HG02981 (cell line): ENCODE results near the gene LRRC8E.

Experiments
- ATAC-seq: cut with Tn5 transposase; IDR thresholded peaks from one replicate; pipeline ENCODE4 v1.9.1; 2021; ENCODE audit warnings: mild to moderate bottlenecking, moderate library complexity; ENCODE audit not compliant: unreplicated experiment

LRRC8E gene

DNA sequence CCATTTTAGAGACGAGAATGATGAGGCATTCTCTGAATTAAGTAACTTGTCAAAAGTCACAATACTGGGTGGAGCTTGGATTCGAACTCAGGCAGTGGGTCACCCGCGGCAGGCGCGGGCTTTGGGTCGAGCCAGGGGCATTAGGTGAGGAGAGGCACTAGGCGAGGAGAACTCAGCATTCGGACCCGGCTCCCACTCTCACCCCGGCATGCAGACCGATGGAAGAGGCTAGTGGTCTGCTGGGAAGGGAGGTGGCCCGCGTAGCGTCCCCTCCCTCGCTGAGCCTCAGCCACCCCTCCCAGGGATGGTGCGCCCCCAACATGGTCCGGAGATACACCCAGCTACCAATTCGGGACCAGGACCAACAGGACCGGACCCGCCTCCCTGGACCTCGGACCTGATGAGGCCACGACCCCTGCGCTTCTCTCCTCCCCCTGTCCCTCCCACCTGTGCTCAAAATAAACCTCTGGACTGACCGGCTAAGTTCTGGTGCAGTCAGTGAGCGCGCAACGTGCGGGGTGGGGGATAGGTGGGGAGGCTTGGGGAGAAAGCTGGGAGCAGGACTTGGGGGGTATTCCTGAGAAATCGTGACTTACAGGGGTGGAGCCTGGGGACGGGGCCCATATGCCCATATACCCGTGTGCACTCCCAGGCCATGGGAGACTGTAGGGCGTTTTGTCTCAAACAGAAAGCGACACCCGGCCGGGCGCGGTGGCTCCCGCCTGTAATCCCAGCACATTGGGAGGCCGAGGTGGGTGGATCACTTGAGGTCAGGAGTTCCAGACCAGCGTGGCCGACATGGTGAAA, 30.5 kb downstream of the LRRC8E start:
- ATAC-seq, result no peak

DNA sequence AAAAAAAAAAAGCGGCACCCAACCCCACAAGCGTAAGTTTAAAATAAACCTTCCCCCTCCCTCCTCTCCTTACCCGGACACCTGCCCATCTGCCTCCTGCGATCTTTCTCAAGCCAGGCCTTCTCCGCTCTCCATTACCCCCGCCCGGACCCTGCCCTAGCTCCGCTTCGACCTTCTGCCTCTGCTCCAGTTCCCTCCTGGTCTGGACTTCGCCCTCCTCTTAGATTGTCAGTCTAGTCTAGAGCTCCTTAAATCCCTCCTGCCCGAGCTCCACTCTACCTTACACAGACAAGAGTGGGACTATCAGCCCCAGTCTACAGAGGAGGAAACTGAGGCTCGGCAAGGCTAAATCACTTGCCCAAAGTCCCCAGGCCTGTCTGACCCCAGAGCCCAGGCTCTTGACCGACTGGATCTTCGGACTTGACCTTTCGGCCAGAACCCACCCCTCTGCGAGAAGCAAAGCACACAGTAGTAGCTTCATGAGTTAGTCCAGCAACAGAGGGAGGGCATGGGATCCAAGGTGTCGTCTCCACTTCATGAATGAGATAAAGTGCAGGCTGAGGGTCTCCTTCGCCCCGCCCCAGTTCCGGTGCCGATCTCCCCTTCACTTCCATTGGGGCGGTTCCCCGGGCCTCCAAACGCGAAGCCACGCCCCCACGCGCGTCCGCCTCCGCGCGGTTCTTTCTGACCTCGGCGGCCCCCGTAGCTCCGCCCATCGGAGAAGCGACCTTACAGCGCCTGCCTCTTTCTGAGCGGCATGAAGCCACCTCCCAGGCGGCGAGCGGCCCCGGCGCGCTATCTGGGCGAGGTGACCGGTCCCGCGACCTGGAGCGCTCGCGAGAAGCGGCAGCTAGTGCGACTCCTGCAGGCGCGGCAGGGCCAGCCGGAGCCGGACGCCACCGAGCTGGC, 31.6 kb downstream of the LRRC8E start, which contains the start of gene SNAPC2:
SNAPC2 (plus strand) TSS at position 729 of the 909 bp plus-strand sequence; CDS start at position 758, 29 bp downstream.
- ATAC-seq, result peak; percentile 50

DNA sequence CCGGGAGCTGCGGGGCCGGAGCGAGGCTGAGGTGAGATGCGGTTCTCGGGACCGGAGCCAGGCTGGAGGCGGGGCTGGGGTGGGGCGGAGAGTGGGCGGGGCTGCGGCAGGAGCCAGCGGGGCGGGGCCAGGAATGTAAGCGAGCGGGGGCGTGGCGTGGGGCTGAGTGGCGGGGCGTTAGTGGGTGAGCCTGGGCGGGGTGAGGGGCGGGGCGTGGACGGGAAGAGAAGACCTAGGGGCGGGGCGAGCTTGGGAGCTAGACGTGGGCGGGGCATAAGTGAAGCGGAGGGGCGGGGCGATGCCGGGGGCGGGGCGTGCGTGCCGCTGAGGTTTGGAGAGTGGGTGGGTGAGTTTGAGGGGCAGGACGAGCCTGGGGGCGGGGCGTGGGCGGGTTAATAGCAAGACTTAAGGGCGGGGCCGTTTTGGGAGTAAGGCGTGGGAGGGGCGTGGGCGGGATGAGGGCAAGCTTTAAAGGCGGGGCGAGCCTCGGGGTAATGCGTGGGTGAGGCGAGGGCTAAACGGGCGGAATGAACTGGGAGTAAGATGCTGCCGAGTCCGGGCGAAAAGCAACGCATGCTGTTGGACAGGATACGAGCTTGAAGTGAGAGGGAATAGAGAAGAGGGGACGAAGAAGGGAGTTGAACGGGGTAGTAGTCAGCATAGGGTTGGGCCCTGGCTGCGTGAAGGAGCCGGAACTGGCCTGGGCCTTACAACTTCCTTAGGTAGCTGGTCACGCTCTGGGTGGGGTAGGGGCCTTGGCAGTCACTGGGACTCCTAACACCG, 32.4 kb downstream of the LRRC8E start:
- ATAC-seq, result peak; percentile 37

DNA sequence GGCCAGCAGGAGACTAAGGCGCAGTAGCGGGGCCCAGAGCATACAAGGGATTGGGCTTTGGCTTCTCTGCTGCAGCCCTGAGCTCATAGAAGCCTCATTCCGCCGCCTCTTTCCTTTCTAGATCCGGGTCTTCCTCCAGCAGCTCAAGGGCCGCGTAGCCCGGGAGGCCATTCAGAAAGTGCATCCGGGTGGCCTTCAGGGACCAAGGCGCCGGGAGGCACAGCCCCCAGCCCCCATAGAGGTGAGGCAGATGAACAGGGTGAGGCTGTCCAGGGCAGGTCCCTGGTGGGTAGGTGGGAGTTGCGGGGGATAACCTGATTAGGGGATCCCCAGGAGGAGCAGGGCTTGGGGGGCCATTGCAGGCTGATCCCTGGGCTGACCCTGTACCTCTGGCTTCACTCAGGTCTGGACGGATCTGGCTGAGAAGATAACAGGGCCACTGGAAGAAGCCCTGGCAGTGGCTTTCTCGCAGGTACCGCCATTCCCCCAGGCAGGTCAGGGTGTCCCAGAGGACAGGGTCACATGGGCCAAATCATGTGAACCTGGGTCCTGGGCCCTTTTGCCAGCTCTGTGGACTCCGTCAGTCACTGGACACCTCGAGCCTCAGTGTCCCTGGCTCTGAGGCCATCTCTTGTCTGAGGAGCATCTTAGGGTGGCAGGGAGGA, 33.1 kb downstream of the LRRC8E start:
- no peak for ATAC-seq

DNA sequence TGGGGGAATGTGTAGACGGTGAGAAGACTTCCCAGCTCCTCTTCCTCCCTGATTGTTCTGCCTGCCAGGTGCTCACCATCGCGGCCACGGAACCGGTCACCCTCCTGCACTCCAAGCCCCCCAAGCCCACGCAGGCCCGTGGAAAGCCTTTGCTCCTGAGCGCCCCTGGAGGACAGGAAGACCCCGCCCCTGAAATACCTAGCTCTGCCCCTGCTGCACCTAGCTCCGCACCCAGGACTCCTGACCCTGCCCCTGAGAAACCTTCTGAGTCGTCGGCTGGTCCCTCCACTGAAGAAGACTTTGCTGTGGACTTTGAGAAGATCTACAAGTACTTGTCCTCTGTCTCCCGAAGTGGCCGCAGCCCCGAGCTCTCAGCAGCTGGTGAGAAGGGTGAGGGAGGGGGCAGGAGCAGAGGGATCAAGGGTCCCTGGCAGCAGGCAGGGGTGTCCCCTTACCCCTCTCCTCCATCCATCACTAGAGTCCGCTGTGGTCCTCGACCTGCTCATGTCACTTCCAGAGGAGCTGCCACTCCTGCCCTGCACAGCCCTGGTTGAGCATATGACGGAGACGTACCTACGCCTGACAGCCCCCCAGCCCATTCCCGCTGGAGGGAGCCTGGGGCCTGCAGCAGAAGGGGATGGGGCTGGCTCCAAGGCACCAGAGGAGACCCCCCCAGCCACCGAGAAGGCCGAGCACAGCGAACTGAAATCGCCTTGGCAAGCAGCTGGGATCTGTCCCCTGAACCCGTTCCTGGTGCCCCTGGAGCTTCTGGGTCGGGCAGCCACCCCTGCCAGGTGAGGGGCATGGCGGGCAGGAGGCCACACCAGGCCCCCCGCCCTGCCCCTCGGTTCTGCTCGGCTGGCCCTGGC, 33.9 kb downstream of the LRRC8E start:
- ATAC-seq, result no peak

DNA sequence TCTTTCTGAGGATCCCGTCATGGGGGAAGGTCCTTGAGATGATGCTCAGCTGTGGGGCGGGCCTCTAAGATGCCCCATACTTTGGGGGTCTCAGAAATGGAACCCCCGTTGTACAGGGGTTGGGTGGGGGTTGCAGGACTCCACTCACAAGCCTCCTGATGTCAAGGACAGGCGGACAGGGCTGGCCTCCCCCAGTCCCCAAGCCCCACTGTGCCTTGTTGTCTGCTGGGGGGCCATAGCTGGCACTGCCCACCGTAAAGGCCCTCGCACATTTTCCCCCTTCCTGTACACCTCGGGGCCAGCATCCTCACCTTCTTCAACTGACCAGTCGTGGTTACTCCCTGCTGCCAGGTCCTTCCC, 34.5 kb downstream of the LRRC8E start:
- ATAC-seq, result no peak

DNA sequence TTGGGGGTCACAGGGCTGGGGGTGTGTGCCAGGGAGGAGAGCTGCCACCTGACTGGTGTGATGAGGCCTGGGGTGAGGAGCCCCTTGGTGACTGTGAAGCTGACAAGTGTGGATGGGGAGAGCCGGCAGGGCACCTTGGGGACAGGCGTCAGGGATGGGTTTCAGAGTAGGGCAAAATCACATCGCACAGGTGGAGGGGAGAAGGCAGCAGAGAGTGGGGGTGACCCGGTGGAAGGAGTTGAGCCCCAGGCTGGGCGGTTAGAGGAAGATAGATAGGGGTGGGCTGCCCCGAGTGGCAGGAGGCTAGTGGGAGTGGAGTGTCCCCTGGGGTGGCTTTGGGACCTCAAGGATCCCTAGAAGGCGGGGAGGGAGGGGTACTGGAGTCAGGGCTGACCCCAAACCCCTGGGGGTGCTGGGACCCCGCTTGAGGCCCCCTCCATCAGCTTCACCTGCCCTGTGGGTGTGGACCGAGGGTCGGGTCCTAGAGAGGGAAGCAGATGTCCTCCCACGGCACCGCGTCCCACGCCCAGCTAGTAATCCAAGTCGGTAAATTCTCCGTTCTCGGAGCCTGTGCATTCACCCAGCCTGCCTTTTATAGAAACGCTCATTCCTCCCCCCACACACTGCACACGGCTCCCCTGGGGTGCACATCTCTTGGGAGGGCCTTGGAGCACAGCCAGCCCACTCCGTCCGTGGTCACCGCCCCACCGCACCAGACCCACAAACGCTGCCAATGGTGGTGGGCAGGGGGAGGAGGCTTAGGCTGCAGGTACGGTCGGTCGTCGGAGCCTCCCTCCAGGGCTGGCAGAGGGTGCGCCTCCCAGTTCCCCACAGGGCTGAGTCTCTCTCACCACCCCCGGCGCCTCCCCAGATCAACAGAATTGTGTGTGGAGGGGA, 35.2 kb downstream of the LRRC8E start:
- no peak for ATAC-seq

DNA sequence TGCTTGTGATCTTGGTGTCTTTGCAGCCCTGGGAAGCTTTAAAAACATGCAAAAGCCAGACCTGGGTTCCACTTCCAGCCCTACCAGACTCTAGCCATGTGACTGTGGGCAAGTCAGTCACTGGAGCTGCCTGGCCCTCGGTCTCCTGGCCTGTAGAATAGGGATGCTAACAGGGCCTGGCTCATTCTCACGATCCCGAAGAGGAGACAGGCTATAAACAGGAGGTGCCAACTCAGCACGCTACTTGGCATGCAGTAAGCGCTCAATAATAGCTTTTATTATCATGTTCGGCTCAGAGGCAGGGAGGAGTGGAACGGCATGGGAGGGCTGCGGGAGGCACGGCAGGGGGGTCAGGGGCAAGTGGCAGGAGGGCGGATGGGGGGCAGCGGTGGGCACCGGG, 35.9 kb downstream of the LRRC8E start:
- ATAC-seq, result no peak

DNA sequence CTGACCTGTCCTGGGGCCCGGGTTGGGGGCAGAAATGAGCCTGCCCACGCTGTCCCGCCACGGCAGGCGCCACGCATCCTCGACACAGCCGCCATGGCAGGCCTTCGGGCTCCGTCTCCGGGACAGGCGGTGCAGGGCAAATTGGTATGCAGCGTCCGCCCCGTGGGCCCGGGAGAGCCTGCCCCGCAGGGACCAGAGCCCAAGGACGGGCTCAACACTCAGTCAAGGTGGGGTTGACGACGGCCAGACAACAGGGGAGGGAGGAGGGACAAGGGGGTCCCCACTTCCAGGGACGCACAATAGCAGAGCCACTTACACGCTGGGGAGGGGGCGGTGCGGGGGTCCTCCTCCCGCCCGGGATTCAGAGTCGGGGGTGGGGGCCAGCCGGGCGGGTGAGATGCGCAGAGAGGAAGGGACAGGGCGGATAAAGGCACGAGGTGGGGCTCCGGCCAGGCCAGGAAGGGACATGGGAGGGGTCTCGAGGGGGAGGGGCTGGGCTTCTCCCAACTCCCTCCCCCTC, 36.4 kb downstream of the LRRC8E start:
- ATAC-seq, result no peak

DNA sequence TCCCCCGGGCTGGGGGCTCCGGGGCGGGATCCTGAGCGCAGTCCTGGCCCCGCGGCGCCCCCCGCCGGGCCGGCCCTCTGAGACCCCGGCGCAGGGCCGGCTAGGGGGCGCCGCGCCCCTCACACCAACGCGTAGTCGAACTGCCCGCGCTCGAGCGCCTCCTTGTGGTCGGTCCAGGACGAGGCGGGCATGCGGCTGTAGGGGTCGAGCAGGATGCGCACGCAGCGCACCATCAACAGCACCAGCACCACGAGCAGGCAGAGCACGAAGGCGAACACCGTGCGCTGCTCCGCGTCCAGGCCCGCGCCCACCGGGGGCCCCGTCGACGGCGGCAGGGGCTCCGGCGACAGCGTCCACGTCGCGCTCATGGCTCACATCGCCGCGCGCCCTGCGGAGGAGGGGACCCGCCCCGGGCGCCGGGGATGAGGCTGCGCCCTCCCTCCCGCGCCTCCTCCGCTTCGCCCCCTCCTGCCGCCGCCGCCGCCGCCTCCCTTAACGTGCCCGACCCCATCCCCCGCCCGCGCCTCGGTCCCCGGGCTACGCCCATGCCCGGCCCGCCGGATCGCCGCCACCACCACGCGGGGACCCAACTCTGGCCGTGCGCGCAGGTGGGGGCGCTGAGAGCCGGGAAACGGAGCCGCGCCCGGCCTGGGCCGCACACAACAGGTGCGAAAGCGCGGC, 37.0 kb downstream of the LRRC8E start:
- ATAC-seq, result no peak

DNA sequence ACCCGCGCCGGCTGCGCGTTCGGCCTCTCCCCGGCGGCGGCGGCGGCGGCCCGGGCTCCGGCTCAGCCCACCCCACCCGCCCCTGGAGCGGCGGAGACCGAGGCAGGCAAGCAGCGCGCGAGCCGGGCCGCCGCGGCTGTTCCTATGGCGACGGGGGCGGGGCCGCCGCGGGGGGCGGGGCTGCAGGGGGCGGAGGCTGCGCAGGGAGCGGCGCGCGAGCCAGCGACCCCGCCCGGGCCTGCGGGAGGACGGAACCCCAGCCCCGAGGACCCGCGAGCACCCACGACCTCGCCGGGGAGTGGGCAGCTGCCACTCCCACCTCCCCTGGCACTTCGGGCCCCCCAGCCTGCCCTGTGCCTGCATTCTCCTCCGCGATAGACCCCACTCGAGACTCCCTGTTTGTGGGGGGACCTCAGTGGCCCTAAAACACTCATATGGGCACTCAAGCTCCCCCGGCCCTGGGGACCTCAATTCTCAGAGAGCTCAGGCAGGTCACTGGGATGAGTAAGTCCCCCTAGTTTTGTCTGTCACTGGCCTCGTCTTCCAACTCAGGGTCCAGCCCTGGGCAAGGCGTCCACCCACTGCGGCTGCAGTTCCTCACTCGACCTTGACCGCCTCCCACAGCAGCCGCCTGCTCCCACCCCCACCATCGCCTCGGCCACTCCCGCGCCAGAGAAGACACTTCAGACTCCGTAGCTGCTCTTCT, 37.9 kb downstream of the LRRC8E start, which contains the start of gene CTXN1:
CTXN1 (minus strand) TSS at position 115 of the 706 bp plus-strand sequence. CDS start 597 bp downstream, outside the sequence.
- no peak for ATAC-seq

DNA sequence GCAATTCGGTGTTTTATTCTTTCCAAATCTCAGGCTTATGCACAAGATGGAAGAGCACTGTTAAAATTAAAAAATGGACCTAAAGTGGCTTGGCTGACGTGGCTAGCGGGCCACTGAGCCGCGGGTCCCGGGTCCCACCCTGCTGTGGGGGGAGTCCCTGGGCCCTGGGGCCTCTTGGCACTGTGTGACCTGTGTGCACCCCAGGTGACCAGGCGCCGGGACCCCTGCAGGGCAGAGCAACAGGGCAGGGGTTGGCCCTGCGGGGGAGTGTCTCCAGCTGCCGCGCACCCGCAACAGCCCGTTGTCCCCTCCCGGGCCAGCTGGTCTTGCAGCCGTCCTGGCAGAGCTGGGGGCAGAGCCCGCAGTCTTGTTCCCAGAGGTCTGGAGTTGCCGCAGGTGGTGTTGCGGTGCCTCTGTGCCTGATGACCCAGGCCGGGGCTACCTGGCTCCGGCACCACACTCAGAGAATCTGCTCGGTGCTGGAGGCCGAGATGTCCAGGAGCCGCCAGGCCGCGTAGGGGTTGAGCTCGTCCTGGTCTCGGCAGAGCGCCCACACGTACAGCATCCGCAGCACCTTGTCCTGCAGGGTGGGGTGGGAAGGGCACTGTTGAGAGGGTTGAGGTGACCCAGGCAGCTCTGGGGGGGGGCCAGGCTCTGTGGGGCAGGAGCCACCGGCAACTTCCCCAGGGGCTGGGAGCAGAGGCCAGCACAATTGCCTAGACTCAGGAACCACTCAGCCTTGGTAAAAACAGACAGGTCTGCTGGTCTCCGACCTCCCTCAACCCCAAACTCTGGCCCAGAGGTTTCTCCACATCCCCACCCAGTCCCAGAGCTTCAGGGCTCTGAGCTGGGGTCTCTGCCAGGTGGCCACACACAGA, 38.7 kb downstream of the LRRC8E start:
- no peak for ATAC-seq

DNA sequence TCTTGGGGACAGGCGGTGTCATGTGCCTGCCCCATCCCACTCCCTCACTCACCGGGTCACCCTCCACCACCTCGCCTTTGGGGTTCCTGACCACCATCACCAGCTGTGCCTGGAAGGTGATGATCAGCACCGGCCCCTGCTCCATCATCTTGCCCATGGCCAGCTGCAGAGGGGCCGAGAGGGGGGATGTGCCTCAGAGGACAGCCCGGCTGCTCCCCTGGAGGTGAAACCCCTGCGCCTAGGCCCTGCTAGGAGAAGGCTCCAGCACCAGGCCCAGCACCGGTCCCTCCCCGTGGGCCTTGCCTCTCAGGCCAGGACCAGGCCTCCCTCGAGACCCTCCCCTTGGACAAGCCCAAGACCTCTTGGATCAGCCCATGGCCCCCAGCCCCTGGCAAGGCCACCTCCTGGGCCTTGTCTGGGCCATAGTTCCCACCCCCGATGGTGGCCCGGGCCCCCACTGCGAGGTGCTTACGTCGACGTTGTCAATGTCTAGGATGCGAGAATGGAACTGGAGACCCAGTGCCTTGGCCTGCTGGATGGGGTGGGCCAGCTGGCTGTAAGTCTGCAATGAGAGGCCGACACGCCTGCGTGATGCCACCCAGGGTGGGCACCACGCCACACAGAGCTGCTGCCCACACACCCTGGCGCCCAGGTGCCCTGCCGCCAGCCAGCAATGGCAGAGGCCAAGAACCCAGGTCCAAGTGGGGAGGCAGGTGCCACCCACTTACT, 39.5 kb downstream of the LRRC8E start:
- ATAC-seq, result no peak

DNA sequence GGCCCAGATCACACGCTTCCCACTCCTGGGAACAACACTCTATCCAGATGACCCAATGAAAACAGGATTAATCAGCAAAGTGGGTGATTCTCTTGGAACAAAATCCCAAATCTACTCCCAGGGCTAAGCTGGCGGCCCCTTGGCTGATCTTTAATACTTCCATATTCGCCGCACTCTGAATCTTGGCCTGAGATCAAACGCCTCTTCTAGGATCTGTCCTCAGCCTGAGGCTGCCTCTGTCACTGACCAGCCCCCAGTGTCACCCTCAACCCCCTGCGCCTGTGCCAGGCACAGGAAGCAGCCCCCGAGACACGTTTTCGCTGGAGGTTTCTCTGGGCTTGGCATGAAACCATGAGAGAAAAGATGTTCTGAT, 40.0 kb downstream of the LRRC8E start:
- ATAC-seq, result no peak
